ENCODE measurements around the gene BMP3.
"Not testable (repeated sequence)": the region's sequence is repeated elsewhere in the genome, so short reads cannot be mapped to it uniquely, and the experiment has no call there.

BMP3 gene

GRCh38 chr4:81030061-81030980 lies at the start of gene BMP3:
BMP3 (plus strand) TSS chr4:81030708; CDS start chr4:81031285, 577 bp downstream.
- peak within 1 kb of the TSS; percentile 54 for H3K4me3 Mint-ChIP-seq
- peaks cover 11% of the 10 kb centered on the region for H3K4me1 Mint-ChIP-seq (ENCODE audit: low read depth)
- H3K9me3 Mint-ChIP-seq, result no peaks in the 10 kb centered on the region
- intact Hi-C loops (cut with micrococcal nuclease), result no loop called here
- peaks cover 43% of the 10 kb centered on the region for H3K27me3 Mint-ChIP-seq
- no peaks in the 10 kb centered on the region for H3K36me3 Mint-ChIP-seq (ENCODE audit: low read depth)
- H3K27ac Mint-ChIP-seq, result no peak within 1 kb of the TSS

DNA sequence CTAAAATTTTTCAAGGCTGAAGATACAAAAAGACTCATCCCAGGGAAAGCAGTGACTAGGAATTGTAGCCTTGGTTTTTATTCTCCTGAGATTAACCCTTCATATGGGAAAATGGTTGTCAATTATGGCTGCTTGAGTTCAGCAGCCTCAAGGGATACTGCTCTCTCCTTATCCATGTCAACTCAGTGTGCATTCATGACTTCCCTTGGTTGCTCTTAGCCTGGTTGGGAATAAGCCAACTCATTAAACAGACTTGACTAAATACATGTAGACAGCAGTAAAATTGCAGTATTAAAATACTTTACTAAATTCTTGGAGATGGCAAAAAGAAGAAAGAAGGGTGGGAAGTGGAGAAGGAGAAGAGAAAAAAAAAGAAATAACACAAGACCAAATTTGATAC lies 44.5 kb upstream of the BMP3 start:
- no peaks in the 10 kb centered on the region for H3K9me3 Mint-ChIP-seq
- H3K4me1 Mint-ChIP-seq (ENCODE audit: low read depth), result no peaks in the 10 kb centered on the region
- H3K4me3 Mint-ChIP-seq, result no peak overlapping the region
- H3K27ac Mint-ChIP-seq, result no peak overlapping the region
- no peaks in the 10 kb centered on the region for H3K27me3 Mint-ChIP-seq
- intact Hi-C loops (cut with micrococcal nuclease), result no loop called here
- no peaks in the 10 kb centered on the region for H3K36me3 Mint-ChIP-seq (ENCODE audit: low read depth)

- H3K36me3 Mint-ChIP-seq (ENCODE audit: low read depth), result no peaks in the 10 kb centered on the region
- H3K9me3 Mint-ChIP-seq, result no peaks in the 10 kb centered on the region
- no peaks in the 10 kb centered on the region for H3K4me1 Mint-ChIP-seq (ENCODE audit: low read depth)
- no peak overlapping the region for H3K4me3 Mint-ChIP-seq
- no peak overlapping the region for H3K27ac Mint-ChIP-seq
- H3K27me3 Mint-ChIP-seq, result no peaks in the 10 kb centered on the region
- intact Hi-C loops (cut with micrococcal nuclease), result loop anchor here (1.0 kb wide), 1 partner anchor 629 kb away; no protein-coding TSS in a partner anchor
Measured at GRCh38 chr4:80989921-80990544, 40.5 kb upstream of the BMP3 start.

DNA sequence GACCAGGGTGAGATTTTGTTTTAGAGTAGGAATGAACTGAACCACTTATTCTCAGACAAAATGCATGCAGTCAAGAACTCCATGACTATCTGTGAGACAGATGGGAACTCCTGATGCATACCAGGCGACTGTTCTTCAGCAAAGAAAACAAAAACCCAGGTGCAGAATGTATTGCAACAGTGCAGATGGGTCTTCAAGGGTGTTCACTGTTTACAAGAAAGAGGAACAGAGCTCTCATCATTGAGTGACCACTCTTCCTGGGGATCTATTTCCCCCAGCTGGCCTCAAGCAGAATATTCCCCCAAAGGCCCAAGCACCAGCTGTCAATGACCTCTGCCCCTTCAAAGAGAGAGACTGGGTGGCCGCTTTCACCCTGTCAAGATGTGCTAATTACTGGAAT lies 39.7 kb upstream of the BMP3 start:
- intact Hi-C loops (cut with micrococcal nuclease), result loop anchor here (1.0 kb wide), 1 partner anchor 630 kb away; no protein-coding TSS in a partner anchor
- Mint-ChIP-seq H3K36me3 (ENCODE audit: low read depth) (no peaks in the 10 kb centered on the region), H3K4me3 (no peak overlapping the region), H3K27me3 (no peaks in the 10 kb centered on the region), H3K9me3 (no peaks in the 10 kb centered on the region), H3K27ac (no peak overlapping the region), H3K4me1 (ENCODE audit: low read depth) (no peaks in the 10 kb centered on the region)

- no peak overlapping the region for H3K4me3 Mint-ChIP-seq
- intact Hi-C loops (cut with micrococcal nuclease), result no loop called here
- H3K27ac Mint-ChIP-seq, result no peak overlapping the region
- no peaks in the 10 kb centered on the region for H3K36me3 Mint-ChIP-seq (ENCODE audit: low read depth)
- H3K4me1 Mint-ChIP-seq (ENCODE audit: low read depth), result no peaks in the 10 kb centered on the region
- no peaks in the 10 kb centered on the region for H3K9me3 Mint-ChIP-seq
- H3K27me3 Mint-ChIP-seq, result no peaks in the 10 kb centered on the region
Measured at GRCh38 chr4:80999943-81000342, 30.6 kb upstream of the BMP3 start.

DNA sequence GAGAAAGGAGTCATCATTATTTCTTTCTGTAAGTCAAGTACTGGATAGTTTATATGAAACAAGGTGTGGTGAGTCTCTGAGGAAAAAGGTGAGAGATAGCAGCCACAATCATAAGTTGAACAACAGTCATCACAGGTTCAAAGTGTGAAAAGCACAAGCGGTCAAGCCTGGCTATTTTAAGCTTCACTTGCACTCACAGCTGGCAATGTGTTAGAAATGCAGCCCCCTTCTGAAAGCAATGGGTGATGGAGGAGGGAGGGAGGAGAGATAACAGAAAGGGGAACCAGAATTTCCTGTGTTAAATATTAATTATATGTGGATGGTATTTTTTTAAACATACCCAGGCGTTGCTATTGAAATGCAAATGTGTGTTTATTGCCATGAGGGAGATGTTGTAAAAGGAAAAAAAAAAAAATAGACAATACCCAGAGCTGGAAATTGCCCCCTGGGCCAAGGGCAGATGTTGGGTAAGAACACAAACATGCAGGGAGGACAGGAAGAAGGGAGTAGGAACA lies 26.9 kb upstream of the BMP3 start:
- no peaks in the 10 kb centered on the region for H3K9me3 Mint-ChIP-seq
- H3K27me3 Mint-ChIP-seq, result no peaks in the 10 kb centered on the region
- no peaks in the 10 kb centered on the region for H3K4me1 Mint-ChIP-seq (ENCODE audit: low read depth)
- no peaks in the 10 kb centered on the region for H3K36me3 Mint-ChIP-seq (ENCODE audit: low read depth)
- H3K27ac Mint-ChIP-seq, result no peak overlapping the region
- H3K4me3 Mint-ChIP-seq, result no peak overlapping the region
- intact Hi-C loops (cut with micrococcal nuclease), result no loop called here

DNA sequence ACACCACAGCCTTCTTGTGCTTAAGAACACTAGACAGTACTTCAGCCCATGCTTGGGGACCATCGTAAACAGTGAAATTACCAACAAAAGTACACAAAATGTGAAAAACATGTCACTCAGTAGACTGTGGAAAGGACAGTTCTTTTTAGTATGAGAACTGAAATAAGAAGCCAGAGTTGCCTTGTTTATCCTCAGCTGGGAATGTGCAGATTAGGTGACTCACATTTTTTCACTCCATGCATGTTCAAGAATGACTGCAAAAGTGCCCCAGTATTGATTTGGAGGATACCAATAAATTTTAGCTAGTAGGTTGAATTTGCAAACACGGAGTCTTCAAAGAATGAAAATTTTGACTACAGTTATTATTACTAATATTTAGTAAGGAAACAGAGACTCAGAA lies 23.1 kb upstream of the BMP3 start:
- Mint-ChIP-seq H3K27ac (no peak overlapping the region), H3K9me3 (no peaks in the 10 kb centered on the region), H3K4me3 (no peak overlapping the region), H3K4me1 (ENCODE audit: low read depth) (no peaks in the 10 kb centered on the region), H3K27me3 (no peaks in the 10 kb centered on the region), H3K36me3 (ENCODE audit: low read depth) (no peaks in the 10 kb centered on the region)
- intact Hi-C loops (cut with micrococcal nuclease), result no loop called here

DNA sequence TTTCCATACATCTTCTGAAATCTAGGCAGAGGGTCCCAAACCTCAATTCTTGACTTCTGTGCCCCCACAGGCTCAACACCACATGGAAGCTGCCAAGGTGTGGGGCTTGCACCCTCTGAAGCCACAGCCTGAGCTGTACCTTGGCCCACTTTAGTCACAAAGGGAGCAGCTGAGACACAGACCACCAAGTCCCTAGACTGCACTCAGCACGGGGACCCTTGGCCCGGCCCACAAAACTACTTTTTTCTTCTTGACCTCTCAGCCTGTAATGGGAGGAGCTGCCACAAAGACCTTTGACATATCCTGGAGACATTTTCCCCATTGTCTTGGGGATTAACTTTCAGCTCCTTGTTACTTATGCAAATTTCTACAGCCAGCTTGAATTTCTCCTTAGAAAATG lies 13.9 kb upstream of the BMP3 start:
- intact Hi-C loops (cut with micrococcal nuclease); H3K27me3 Mint-ChIP-seq; H3K27ac Mint-ChIP-seq; H3K36me3 Mint-ChIP-seq (ENCODE audit: low read depth); H3K4me3 Mint-ChIP-seq; H3K4me1 Mint-ChIP-seq (ENCODE audit: low read depth): not testable (repeated sequence)
- peaks cover 12% of the 10 kb centered on the region for H3K9me3 Mint-ChIP-seq

DNA sequence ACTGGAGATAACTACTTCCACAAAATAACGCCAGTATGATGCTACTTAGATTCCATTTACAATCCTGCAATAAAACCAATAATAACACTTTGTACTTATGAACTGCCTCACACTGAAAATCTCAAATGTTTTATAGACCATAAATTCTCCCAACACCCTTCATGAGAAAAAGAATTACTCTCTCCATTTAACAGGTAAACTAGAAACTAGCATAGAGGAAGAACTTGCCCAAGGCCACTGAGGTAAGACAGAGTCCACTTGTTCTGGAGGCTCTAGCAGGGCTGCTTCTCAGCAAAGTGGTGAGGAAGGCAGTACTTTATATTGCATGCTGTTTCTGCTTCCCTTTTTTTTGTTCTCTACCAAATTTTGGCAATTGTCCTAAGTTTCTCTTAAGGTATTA lies 11.5 kb upstream of the BMP3 start:
- Mint-ChIP-seq H3K4me1 (ENCODE audit: low read depth) (no peaks in the 10 kb centered on the region), H3K9me3 (peaks cover 12% of the 10 kb centered on the region), H3K36me3 (ENCODE audit: low read depth) (no peaks in the 10 kb centered on the region), H3K27me3 (peaks cover 3% of the 10 kb centered on the region), H3K4me3 (no peak overlapping the region), H3K27ac (no peak overlapping the region)
- intact Hi-C loops (cut with micrococcal nuclease), result no loop called here

DNA sequence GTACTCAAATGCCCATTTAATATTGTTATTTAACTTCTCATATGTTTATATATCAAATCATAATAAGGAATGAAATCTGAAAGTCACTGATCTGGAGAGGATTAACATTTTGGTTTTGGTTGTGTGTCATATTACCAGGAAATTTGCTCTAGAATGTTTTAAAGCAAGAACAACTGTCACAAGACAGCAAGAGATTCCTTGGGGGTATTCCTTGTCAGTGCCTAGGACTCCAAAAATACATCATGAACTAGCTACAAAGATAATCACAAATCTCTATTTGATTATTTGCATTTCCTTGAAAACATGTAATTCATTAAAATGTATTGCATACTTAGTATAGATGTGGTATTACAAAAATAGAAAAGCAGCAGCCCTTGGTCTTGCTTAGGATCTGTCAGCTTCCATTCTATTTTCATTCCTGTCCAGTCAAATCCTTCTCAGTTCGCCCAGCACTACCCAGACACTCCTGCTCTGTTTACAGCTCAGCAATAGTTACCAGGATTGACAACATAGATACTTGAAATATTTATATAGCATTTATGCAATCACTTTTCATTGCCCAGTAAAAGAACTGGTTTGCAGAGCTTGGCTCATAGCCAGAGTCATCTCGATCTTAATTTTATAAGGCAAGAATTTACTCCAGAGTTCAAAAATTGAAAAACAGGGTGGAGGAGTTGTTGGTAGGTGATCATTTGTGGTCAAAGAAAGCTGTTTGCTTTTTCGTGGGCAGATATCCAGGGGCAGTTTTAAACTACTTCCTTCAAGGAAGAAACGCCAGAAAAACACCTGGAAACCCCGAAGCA lies 9.2 kb upstream of the BMP3 start:
- H3K36me3 Mint-ChIP-seq (ENCODE audit: low read depth), result no peaks in the 10 kb centered on the region
- intact Hi-C loops (cut with micrococcal nuclease), result no loop called here
- H3K27ac Mint-ChIP-seq, result no peak overlapping the region
- no peaks in the 10 kb centered on the region for H3K4me1 Mint-ChIP-seq (ENCODE audit: low read depth)
- peaks cover 12% of the 10 kb centered on the region for H3K9me3 Mint-ChIP-seq
- H3K4me3 Mint-ChIP-seq, result no peak overlapping the region
- peaks cover 9% of the 10 kb centered on the region for H3K27me3 Mint-ChIP-seq

GRCh38 chr4:81021981-81022380 lies 8.5 kb upstream of the BMP3 start:
- Mint-ChIP-seq H3K27ac (no peak overlapping the region), H3K4me3 (no peak overlapping the region), H3K9me3 (peaks cover 11% of the 10 kb centered on the region), H3K27me3 (peaks cover 9% of the 10 kb centered on the region), H3K36me3 (ENCODE audit: low read depth) (no peaks in the 10 kb centered on the region), H3K4me1 (ENCODE audit: low read depth) (no peaks in the 10 kb centered on the region)
- intact Hi-C loops (cut with micrococcal nuclease), result no loop called here

- Mint-ChIP-seq H3K27ac (no peak overlapping the region), H3K4me1 (ENCODE audit: low read depth) (no peaks in the 10 kb centered on the region), H3K27me3 (peaks cover 11% of the 10 kb centered on the region), H3K9me3 (no peaks in the 10 kb centered on the region), H3K36me3 (ENCODE audit: low read depth) (no peaks in the 10 kb centered on the region), H3K4me3 (no peak overlapping the region)
- intact Hi-C loops (cut with micrococcal nuclease), result no loop called here
Measured at GRCh38 chr4:81023484-81023883, 7.0 kb upstream of the BMP3 start.

DNA sequence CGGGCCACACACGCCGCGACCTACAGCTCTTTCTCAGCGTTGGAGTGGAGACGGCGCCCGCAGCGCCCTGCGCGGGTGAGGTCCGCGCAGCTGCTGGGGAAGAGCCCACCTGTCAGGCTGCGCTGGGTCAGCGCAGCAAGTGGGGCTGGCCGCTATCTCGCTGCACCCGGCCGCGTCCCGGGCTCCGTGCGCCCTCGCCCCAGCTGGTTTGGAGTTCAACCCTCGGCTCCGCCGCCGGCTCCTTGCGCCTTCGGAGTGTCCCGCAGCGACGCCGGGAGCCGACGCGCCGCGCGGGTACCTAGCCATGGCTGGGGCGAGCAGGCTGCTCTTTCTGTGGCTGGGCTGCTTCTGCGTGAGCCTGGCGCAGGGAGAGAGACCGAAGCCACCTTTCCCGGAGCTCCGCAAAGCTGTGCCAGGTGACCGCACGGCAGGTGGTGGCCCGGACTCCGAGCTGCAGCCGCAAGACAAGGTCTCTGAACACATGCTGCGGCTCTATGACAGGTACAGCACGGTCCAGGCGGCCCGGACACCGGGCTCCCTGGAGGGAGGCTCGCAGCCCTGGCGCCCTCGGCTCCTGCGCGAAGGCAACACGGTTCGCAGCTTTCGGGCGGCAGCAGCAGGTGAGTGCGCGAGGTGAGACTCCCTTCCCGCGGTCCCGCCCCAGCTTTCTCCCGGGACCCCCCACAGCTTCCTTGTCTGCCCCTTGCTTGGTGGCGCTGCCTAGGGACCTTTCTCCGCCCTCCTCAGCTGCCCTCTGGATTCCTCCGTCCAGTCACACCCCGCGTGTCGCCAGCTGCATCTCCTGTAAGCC lies 678 bp downstream of the BMP3 start:
- Mint-ChIP-seq H3K9me3 (no peaks in the 10 kb centered on the region), H3K4me3 (peak overlapping the region; percentile 54), H3K36me3 (ENCODE audit: low read depth) (no peaks in the 10 kb centered on the region), H3K27me3 (peaks cover 43% of the 10 kb centered on the region), H3K27ac (no peak overlapping the region), H3K4me1 (ENCODE audit: low read depth) (peaks cover 11% of the 10 kb centered on the region)
- intact Hi-C loops (cut with micrococcal nuclease), result no loop called here

All from dendritic cell treated with granulocyte-macrophage colony-stimulating factor and Interleukin-4, amounts not matched to agents 40 ng/mL and 50 ng/mL, for 4 days (primary cell).